Activated CD4-positive, alpha-beta memory T cell treated with anti-CD3 and anti-CD28 coated beads for 36 hours (primary cell): Measurements from ENCODE around the gene CCND3. TPM values are rescaled to one million over a fixed set of nuclear protein-coding genes. Genes with fewer than 3 reads are reported as not detected.
A peak's percentile ranks its signal among the peaks of the same experiment; 100 is the strongest.

Experiments used
- CTCF ChIA-PET: fragments of 350-600 bp; sonication (Branson Sonifier 250); formaldehyde crosslinking; loops from one replicate; lab custom pipeline; 2021; ENCODE audit warnings: antibody characterized with exemption, inconsistent platforms; lab: Charles Lee
- POLR2A ChIA-PET: fragments of 350-600 bp; sonication (Branson Sonifier 250); formaldehyde crosslinking; loops from one replicate; lab custom pipeline; 2021; ENCODE audit warnings: antibody characterized with exemption; lab: Charles Lee
- DNase-seq: peaks from one replicate; pipeline ENCODE4 v3.0.0-alpha.2; 2020
- H3K27ac Mint-ChIP-seq: one replicate; pipeline ENCODE4 v1.8.0; 2021; ENCODE audit warnings: mixed read lengths
- H3K27me3 Mint-ChIP-seq: one replicate; pipeline ENCODE4 v1.8.0; 2021; ENCODE audit warnings: mixed read lengths
- H3K36me3 Mint-ChIP-seq: one replicate; pipeline ENCODE4 v1.8.0; 2021; ENCODE audit warnings: mixed read lengths
- H3K4me1 Mint-ChIP-seq: one replicate; pipeline ENCODE4 v1.8.0; 2021; ENCODE audit warnings: low read depth, mixed read lengths
- H3K4me3 Mint-ChIP-seq: one replicate; pipeline ENCODE4 v1.8.0; 2021; ENCODE audit warnings: mild to moderate bottlenecking, mixed read lengths
- H3K9me3 Mint-ChIP-seq: one replicate; pipeline ENCODE4 v1.8.0; 2021; ENCODE audit warnings: mixed read lengths
- intact Hi-C: fragments of 100-400 bp; cut with micrococcal nuclease; formaldehyde crosslinking; loops from one replicate; pipeline ENCODE4 v1.15.1; 2023
- total RNA-seq, 2 experiments: library from RNA; stranded (reverse); gene quantifications; one replicate each; pipeline ENCODE4 v1.2.3, GENCODE V29; 2021

Gene CCND3
- total RNA-seq, 2 experiments from 2014 or later = 570 to 573 TPM

- intact Hi-C loops = no loop called here
- Mint-ChIP-seq H3K9me3 (peaks cover 2% of the 10 kb centered on the region), H3K4me3 (no peak overlapping the region), H3K4me1 (peaks cover 83% of the 10 kb centered on the region), H3K27ac (peak overlapping the region; percentile 64), H3K36me3 (peaks cover 5% of the 10 kb centered on the region), H3K27me3 (no peaks in the 10 kb centered on the region)
- CTCF ChIA-PET = interaction anchor here (2.6 kb wide), 1 partner anchor 78 kb away, joined by 16 read pairs; no protein-coding TSS in a partner anchor
- POLR2A ChIA-PET = interaction anchor here (1.2 to 1.4 kb wide), 2 partner anchors 24 to 27 kb away, joined by 3 read pairs; no protein-coding TSS in a partner anchor
- no peak for DNase-seq
Measured at GRCh38 chr6:41966214-41966920, 24.8 kb upstream of the CCND3 start.

- Mint-ChIP-seq H3K4me3 (no peak overlapping the region), H3K9me3 (peaks cover 2% of the 10 kb centered on the region), H3K36me3 (peaks cover 8% of the 10 kb centered on the region), H3K27me3 (no peaks in the 10 kb centered on the region), H3K4me1 (peaks cover 81% of the 10 kb centered on the region), H3K27ac (peak overlapping the region; percentile 64)
- intact Hi-C loops = no loop called here
- CTCF ChIA-PET = interaction anchor here (1.4 to 4.8 kb wide), 2 partner anchors 26 to 80 kb away, joined by 4 to 21 read pairs; no protein-coding TSS in a partner anchor
- no peak for DNase-seq
- POLR2A ChIA-PET = interaction anchor here (1.2 to 1.4 kb wide), 2 partner anchors 23 to 27 kb away, joined by 3 read pairs; no protein-coding TSS in a partner anchor
Measured at GRCh38 chr6:41965429-41966213, 24.0 kb upstream of the CCND3 start.

- Mint-ChIP-seq H3K9me3 (peaks cover 2% of the 10 kb centered on the region), H3K4me3 (no peak overlapping the region), H3K4me1 (peaks cover 81% of the 10 kb centered on the region), H3K27ac (peak overlapping the region; percentile 89), H3K36me3 (peaks cover 14% of the 10 kb centered on the region), H3K27me3 (no peaks in the 10 kb centered on the region)
- POLR2A ChIA-PET = interaction anchor here (1.1 to 1.6 kb wide), 2 partner anchors 25 to 66 kb away, joined by 5 to 7 read pairs; no protein-coding TSS in a partner anchor
- no peak for DNase-seq
- CTCF ChIA-PET = interaction anchor here (0.7 to 4.8 kb wide), 6 partner anchors 21 to 81 kb away, joined by 4 to 21 read pairs (median 4); partner anchors contain the start of genes BYSL and MED20
- intact Hi-C loops = no loop called here
Measured at GRCh38 chr6:41964201-41964887, 22.7 kb upstream of the CCND3 start.

GRCh38 chr6:41963371-41963770, 21.8 kb upstream of the CCND3 start:
- Mint-ChIP-seq H3K27me3 (no peaks in the 10 kb centered on the region), H3K9me3 (peaks cover 9% of the 10 kb centered on the region), H3K27ac (peak overlapping the region; percentile 89), H3K4me3 (no peak overlapping the region), H3K4me1 (peaks cover 83% of the 10 kb centered on the region), H3K36me3 (peaks cover 23% of the 10 kb centered on the region)
- ChIA-PET POLR2A (interaction anchor here (0.9 to 2.3 kb wide), 5 partner anchors 13 to 78 kb away, joined by 3 to 11 read pairs (median 5); no protein-coding TSS in a partner anchor), CTCF (interaction anchor here (0.8 to 4.8 kb wide), 7 partner anchors 9 to 82 kb away, joined by 3 to 21 read pairs (median 4); partner anchors contain the start of genes BYSL and MED20)
- peak; percentile 46 for DNase-seq
- intact Hi-C loops = no loop called here

- Mint-ChIP-seq H3K9me3 (peaks cover 9% of the 10 kb centered on the region), H3K4me3 (peak overlapping the region; percentile 84), H3K36me3 (peaks cover 25% of the 10 kb centered on the region), H3K4me1 (peaks cover 77% of the 10 kb centered on the region), H3K27ac (peak overlapping the region; percentile 97), H3K27me3 (no peaks in the 10 kb centered on the region)
- no peak for DNase-seq
- ChIA-PET POLR2A (interaction anchor here (0.7 to 2.5 kb wide), 2 partner anchors 63 to 80 kb away, joined by 3 to 9 read pairs; no protein-coding TSS in a partner anchor), CTCF (interaction anchor here (0.6 to 1.8 kb wide), 3 partner anchors 18 to 81 kb away, joined by 3 read pairs; partner anchors contain the start of gene CCND3)
- intact Hi-C loops = no loop called here
Measured at GRCh38 chr6:41960028-41960427, 18.4 kb upstream of the CCND3 start.

- Mint-ChIP-seq H3K9me3 (peaks cover 9% of the 10 kb centered on the region), H3K4me1 (peaks cover 72% of the 10 kb centered on the region), H3K36me3 (peaks cover 28% of the 10 kb centered on the region), H3K27me3 (no peaks in the 10 kb centered on the region), H3K4me3 (peak overlapping the region; percentile 54), H3K27ac (peak overlapping the region; percentile 97)
- ChIA-PET CTCF (no interaction called here), POLR2A (interaction anchor here (0.6 to 1.5 kb wide), 4 partner anchors 16 to 81 kb away, joined by 3 to 4 read pairs (median 4); partner anchors contain the start of gene CCND3)
- intact Hi-C loops = loop anchor here (1.0 kb wide), 6 partner anchors 12 to 81 kb away; no protein-coding TSS in a partner anchor
- DNase-seq = peak; percentile 66
Measured at GRCh38 chr6:41958022-41958856, 16.6 kb upstream of the CCND3 start.

GRCh38 chr6:41957117-41957516, 15.5 kb upstream of the CCND3 start:
- intact Hi-C loops = no loop called here
- Mint-ChIP-seq H3K4me1 (peaks cover 73% of the 10 kb centered on the region), H3K9me3 (peaks cover 8% of the 10 kb centered on the region), H3K27ac (peak overlapping the region; percentile 97), H3K27me3 (no peaks in the 10 kb centered on the region), H3K36me3 (peaks cover 26% of the 10 kb centered on the region), H3K4me3 (no peak overlapping the region)
- CTCF ChIA-PET = no interaction called here
- POLR2A ChIA-PET = interaction anchor here (1.5 kb wide), 1 partner anchor 15 kb away, joined by 4 read pairs; the partner anchor contains the start of gene CCND3
- no peak for DNase-seq

- peaks cover 62% of the 10 kb centered on the region for H3K4me1 Mint-ChIP-seq
- peaks cover 8% of the 10 kb centered on the region for H3K9me3 Mint-ChIP-seq
- no peak for DNase-seq
- no peak overlapping the region for H3K4me3 Mint-ChIP-seq
- ChIA-PET CTCF (interaction anchor here (0.7 to 1.3 kb wide), 4 partner anchors 11 to 88 kb away, joined by 3 to 4 read pairs (median 3); no protein-coding TSS in a partner anchor), POLR2A (no interaction called here)
- intact Hi-C loops = no loop called here
- H3K27ac Mint-ChIP-seq = peak overlapping the region; percentile 81
- no peaks in the 10 kb centered on the region for H3K27me3 Mint-ChIP-seq
- peaks cover 21% of the 10 kb centered on the region for H3K36me3 Mint-ChIP-seq
Measured at GRCh38 chr6:41955412-41955811, 13.8 kb upstream of the CCND3 start.

- ChIA-PET CTCF (interaction anchor here (0.7 to 1.3 kb wide), 4 partner anchors 10 to 89 kb away, joined by 3 to 4 read pairs (median 3); no protein-coding TSS in a partner anchor), POLR2A (no interaction called here)
- H3K9me3 Mint-ChIP-seq = peaks cover 8% of the 10 kb centered on the region
- intact Hi-C loops = no loop called here
- H3K27ac Mint-ChIP-seq = peak overlapping the region; percentile 81
- no peak overlapping the region for H3K4me3 Mint-ChIP-seq
- H3K4me1 Mint-ChIP-seq = peaks cover 60% of the 10 kb centered on the region
- no peaks in the 10 kb centered on the region for H3K27me3 Mint-ChIP-seq
- DNase-seq = no peak
- H3K36me3 Mint-ChIP-seq = peaks cover 18% of the 10 kb centered on the region
Measured at GRCh38 chr6:41954668-41955067, 13.1 kb upstream of the CCND3 start.

- intact Hi-C loops = no loop called here
- H3K9me3 Mint-ChIP-seq = no peaks in the 10 kb centered on the region
- H3K27me3 Mint-ChIP-seq = no peaks in the 10 kb centered on the region
- ChIA-PET POLR2A (interaction anchor here (1.0 kb wide), 1 partner anchor 14 kb away, joined by 3 read pairs; no protein-coding TSS in a partner anchor), CTCF (no interaction called here)
- no peak overlapping the region for H3K4me3 Mint-ChIP-seq
- H3K4me1 Mint-ChIP-seq = peaks cover 40% of the 10 kb centered on the region
- peak overlapping the region; percentile 62 for H3K27ac Mint-ChIP-seq
- H3K36me3 Mint-ChIP-seq = peaks cover 4% of the 10 kb centered on the region
- no peak for DNase-seq
Measured at GRCh38 chr6:41947581-41948220, 6.1 kb upstream of the CCND3 start.
